GM18520 (cell line): Measurements from ENCODE around the gene ANXA9.

Experiments used
- ATAC-seq: cut with Tn5 transposase; IDR thresholded peaks from one replicate; pipeline ENCODE4 v1.9.1; 2021; ENCODE audit not compliant: unreplicated experiment

Gene ANXA9

GRCh38 chr1:150974580-150975478, 7.3 kb upstream of the ANXA9 start, which contains the start of gene CERS2:
Gene CERS2, minus strand, starts transcription at chr1:150974835. Its CDS starts 5,745 bp downstream, at chr1:150969090.
- ATAC-seq, result peak; percentile 44

- no peak for ATAC-seq
Observed at GRCh38 chr1:150976401-150976821, 5.7 kb upstream of the ANXA9 start.

- ATAC-seq, result no peak
Observed at GRCh38 chr1:150976879-150977694, 5.0 kb upstream of the ANXA9 start.

- no peak for ATAC-seq
Observed at GRCh38 chr1:150979092-150980056, 2.7 kb upstream of the ANXA9 start.

- ATAC-seq, result no peak
Observed at GRCh38 chr1:150981177-150981804, 801 bp upstream of the ANXA9 start.

GRCh38 chr1:150985179-150985825, 3.2 kb downstream of the ANXA9 start:
- ATAC-seq, result no peak

- ATAC-seq, result no peak
Observed at GRCh38 chr1:150987924-150988323, 5.8 kb downstream of the ANXA9 start.

- no peak for ATAC-seq
Observed at GRCh38 chr1:150992626-150993025, 10.5 kb downstream of the ANXA9 start.

GRCh38 chr1:150994248-150994647, 12.2 kb downstream of the ANXA9 start:
- no peak for ATAC-seq

- ATAC-seq, result no peak
Observed at GRCh38 chr1:150995460-150995859, 13.4 kb downstream of the ANXA9 start.

GRCh38 chr1:150995896-150996295, 13.8 kb downstream of the ANXA9 start:
- no peak for ATAC-seq

- no peak for ATAC-seq
Observed at GRCh38 chr1:150997126-150997872, 15.2 kb downstream of the ANXA9 start.

GRCh38 chr1:150997949-150998348, 15.9 kb downstream of the ANXA9 start:
- ATAC-seq, result no peak

GRCh38 chr1:150999051-150999674, 17.1 kb downstream of the ANXA9 start:
- ATAC-seq, result no peak

- ATAC-seq, result no peak
Observed at GRCh38 chr1:150999926-151000325, 17.8 kb downstream of the ANXA9 start.

- no peak for ATAC-seq
Observed at GRCh38 chr1:151000408-151000807, 18.3 kb downstream of the ANXA9 start.

- no peak for ATAC-seq
Observed at GRCh38 chr1:151001602-151002001, 19.5 kb downstream of the ANXA9 start.

- no peak for ATAC-seq
Observed at GRCh38 chr1:151002051-151002450, 20.0 kb downstream of the ANXA9 start.

GRCh38 chr1:151002611-151003010, 20.5 kb downstream of the ANXA9 start:
- ATAC-seq, result no peak
